T-cell (primary cell): ENCODE results near the gene CACNA2D4. TPM values are rescaled to one million over a fixed set of nuclear protein-coding genes. Genes with fewer than 3 reads are reported as not detected.

Experiments used
- ATAC-seq, 4 experiments: fragments of 200-7000 bp in 3 of 4; fragments of 150-1000 bp in 1 of 4; cut with Tn5 transposase; replicated peaks in 1 of 4; 1 replicate in 3 of 4; 2 replicates in 1 of 4; pipeline ENCODE4 v1.10.0; 2021; ENCODE audit warnings: moderate library complexity in 3 of 4, mild to moderate bottlenecking in 2 of 4, moderate number of reproducible peaks in 1 of 4
- CTCF ChIA-PET, 2 donors: fragments of 300-600 bp; sonication (Branson Sonifier 250); formaldehyde crosslinking; loops; one replicate each; lab custom pipeline; 2022; ENCODE audit warnings: antibody characterized with exemption in 2 of 2; lab: Charles Lee
- POLR2A ChIA-PET, 2 donors: fragments of 300-600 bp; sonication (Branson Sonifier 250); formaldehyde crosslinking; loops; one replicate each; lab custom pipeline; 2022; ENCODE audit warnings: antibody characterized with exemption in 2 of 2; lab: Charles Lee
- DNase-seq, 35 experiments: peaks; one replicate each; pipeline versions ENCODE4 v3.0.0 to v3.0.0-alpha.2; 2013 to 2023
- H3K27ac ChIP-seq: one replicate; pipeline ENCODE4 v1.5.1; 2013; ENCODE audit warnings: low read length
- H3K27me3 ChIP-seq, 2 experiments: replicated peaks in 1 of 2; 1 replicate in 1 of 2; 2 replicates in 1 of 2; pipeline versions ENCODE4 v1.6.1 to v1.7.0; 2013; ENCODE audit warnings: low read length in 1 of 2, mixed read lengths in 1 of 2; ENCODE audit not compliant: control insufficient read depth in 2 of 2, insufficient read depth in 2 of 2; ENCODE audit errors: extremely low read depth in 1 of 2
- H3K36me3 ChIP-seq, 2 donors: 1 replicate in 1 of 2; 2 replicates in 1 of 2; pipeline versions ENCODE4 v1.6.1 to v1.7.0; 2013; ENCODE audit warnings: low read length in 1 of 2; ENCODE audit not compliant: control insufficient read depth in 2 of 2, insufficient read depth in 1 of 2; ENCODE audit errors: extremely low read depth in 1 of 2
- H3K4me1 ChIP-seq, 2 experiments: 1 replicate in 1 of 2; 2 replicates in 1 of 2; pipeline versions ENCODE4 v1.6.1 to v1.7.0; 2013; ENCODE audit warnings: low read length in 2 of 2, mixed read lengths in 1 of 2; ENCODE audit not compliant: insufficient read depth in 2 of 2, control insufficient read depth in 1 of 2; ENCODE audit errors: extremely low read depth in 1 of 2
- H3K4me3 ChIP-seq, 2 donors: 1 replicate in 1 of 2; 2 replicates in 1 of 2; pipeline versions ENCODE4 v1.5.1 to v1.7.0; 2013; ENCODE audit warnings: mild to moderate bottlenecking in 2 of 2, low read length in 1 of 2, moderate library complexity in 1 of 2; ENCODE audit not compliant: control insufficient read depth in 1 of 2; ENCODE audit errors: extremely low read depth in 1 of 2
- H3K9me3 ChIP-seq: 2 replicates; pipeline ENCODE4 v1.7.0; 2013
- H3K27ac Mint-ChIP-seq, 2 donors: one replicate each; pipeline ENCODE4 v1.8.0; 2020 to 2021; ENCODE audit warnings: mild to moderate bottlenecking in 2 of 2, mixed read lengths in 2 of 2
- H3K27me3 Mint-ChIP-seq, 2 donors: one replicate each; pipeline ENCODE4 v1.8.0; 2021 to 2022; ENCODE audit warnings: mixed read lengths in 2 of 2
- H3K36me3 Mint-ChIP-seq: one replicate; pipeline ENCODE4 v1.8.0; 2021; ENCODE audit warnings: mixed read lengths
- H3K4me1 Mint-ChIP-seq, 3 donors: one replicate each; pipeline ENCODE4 v1.8.0; 2020 to 2022; ENCODE audit warnings: mixed read lengths in 3 of 3, mild to moderate bottlenecking in 1 of 3
- H3K4me3 Mint-ChIP-seq, 3 donors: one replicate each; pipeline ENCODE4 v1.8.0; 2020 to 2022; ENCODE audit warnings: mild to moderate bottlenecking in 3 of 3, mixed read lengths in 3 of 3, moderate library complexity in 3 of 3
- H3K9me3 Mint-ChIP-seq, 3 donors: one replicate each; pipeline ENCODE4 v1.8.0; 2020 to 2022; ENCODE audit warnings: mixed read lengths in 3 of 3
- WGBS: methylation state at CpG from one replicate; pipeline ENCODE4 v1.1.5; 2013; ENCODE audit warnings: missing lambda C conversion rate; ENCODE audit not compliant: insufficient coverage; 5-methylcytosine and 5-hydroxymethylcytosine counted together
- total RNA-seq, 35 experiments: library from RNA in 6 of 35; stranded (reverse) in 6 of 35; fragments of 120-200 nt in 1 of 35; gene quantifications; one replicate each; pipeline versions ENCODE4 v1.2.1 to v1.2.4 and lab custom pipeline; 2013 to 2026

The CACNA2D4 gene
- total RNA-seq, 5 donors from 2014 or later (not counting 1 experiment from before 2014, with no cell fraction given): 10.2 to 14.8 (median 12.1) TPM

- WGBS: 96% methylated on average over 6 of the region's 10 CpGs
- Histone ChIP-seq H3K27me3 (peaks cover 0 to 17% of the 10 kb centered on the region in 2 experiments), H3K9me3 (no peaks in the 10 kb centered on the region), H3K4me1 (no peaks in the 10 kb centered on the region), H3K27ac (no peak overlapping the region), H3K4me3 (no peak overlapping the region), H3K36me3 (no peaks in the 10 kb centered on the region)
- ATAC-seq (no peak), DNase-seq (peak in 1 of 35 experiments; percentile 1)
- ChIA-PET CTCF (no interaction called here), POLR2A (no interaction called here)
- H3K36me3 Mint-ChIP-seq: no peaks in the 10 kb centered on the region
- peaks cover under 1 to 13% of the 10 kb centered on the region in 2 donors for H3K27me3 Mint-ChIP-seq
- no peaks in the 10 kb centered on the region for H3K4me1 Mint-ChIP-seq
- no peak overlapping the region for H3K4me3 Mint-ChIP-seq
- no peak overlapping the region for H3K27ac Mint-ChIP-seq
- H3K9me3 Mint-ChIP-seq: no peaks in the 10 kb centered on the region
These were observed 40.2 kb downstream of the CACNA2D4 start for GRCh38 chr12:1878214-1878613.

DNA sequence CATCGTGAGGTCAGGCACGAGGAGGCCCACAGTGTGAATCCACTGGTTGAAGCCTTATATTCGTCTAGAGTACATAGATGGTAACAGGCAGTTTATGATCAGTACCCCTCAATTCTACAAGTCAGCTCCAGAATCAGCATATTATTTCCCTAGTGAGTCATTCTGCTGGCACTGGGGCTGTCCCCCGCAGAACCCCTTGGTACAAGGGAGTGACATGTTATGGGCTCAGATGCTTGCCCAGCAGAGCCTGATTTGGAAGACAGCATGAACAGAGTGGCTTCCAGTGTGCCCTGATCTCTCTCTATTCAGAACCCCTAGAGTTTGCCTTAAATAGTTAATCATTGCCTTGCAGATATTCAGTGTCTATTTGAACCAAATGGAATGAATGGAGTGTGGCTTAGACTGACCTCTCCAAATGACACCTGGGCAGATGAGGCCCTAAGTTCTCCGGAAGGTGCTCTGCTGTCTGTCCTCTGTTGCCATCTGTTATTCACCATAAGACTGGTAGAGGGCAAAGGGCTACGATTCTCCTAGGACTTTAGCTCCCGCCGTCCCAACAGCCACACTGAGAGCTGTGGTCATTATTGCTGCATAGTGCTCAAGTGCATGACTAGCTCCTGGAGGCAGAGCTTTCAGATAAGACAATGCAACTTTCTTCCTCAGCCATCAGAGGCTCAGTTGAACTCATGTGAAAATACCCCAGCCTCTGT, 41.1 kb downstream of the CACNA2D4 start:
- no peaks in the 10 kb centered on the region for H3K4me1 Mint-ChIP-seq
- POLR2A ChIA-PET: no interaction called here

DNA sequence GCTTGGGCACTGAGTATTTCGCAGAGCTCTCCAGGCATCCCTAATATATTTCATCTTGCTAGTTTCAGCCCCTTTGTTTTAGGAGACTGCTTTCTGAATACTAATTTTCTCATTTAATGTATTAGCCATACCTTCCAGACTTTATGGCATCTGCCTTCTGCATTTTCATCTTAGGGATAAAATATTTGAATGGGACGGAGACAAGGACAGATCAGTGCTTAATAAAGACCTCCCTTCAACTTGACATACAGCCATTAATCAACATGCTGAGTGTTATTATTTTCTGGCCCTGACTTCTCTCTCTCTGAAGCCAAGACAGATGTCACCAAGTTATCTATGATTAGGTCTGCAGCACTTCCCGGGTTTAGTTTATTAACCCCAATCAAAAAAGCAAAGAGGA, 42.4 kb downstream of the CACNA2D4 start:
- Histone ChIP-seq H3K4me1 (no peaks in the 10 kb centered on the region), H3K4me3 (no peak overlapping the region), H3K27me3 (peaks cover 0 to 4% of the 10 kb centered on the region in 2 experiments), H3K9me3 (no peaks in the 10 kb centered on the region), H3K36me3 (no peaks in the 10 kb centered on the region), H3K27ac (no peak overlapping the region)
- ChIA-PET POLR2A (no interaction called here), CTCF (no interaction called here)
- no peak for ATAC-seq
- Mint-ChIP-seq H3K4me3 (no peak overlapping the region), H3K27me3 (peaks cover 0 to 13% of the 10 kb centered on the region in 2 donors), H3K4me1 (no peaks in the 10 kb centered on the region), H3K27ac (no peak overlapping the region), H3K36me3 (no peaks in the 10 kb centered on the region), H3K9me3 (peaks cover 0 to 5% (median 4%) of the 10 kb centered on the region in 3 donors)
- DNase-seq: no peak
- WGBS: no CpG with 5 or more reads among the region's 3 CpGs

More for the DNA sequence above, 41.1 kb downstream of the CACNA2D4 start:
- Mint-ChIP-seq H3K4me3 (no peak overlapping the region), H3K27me3 (peaks cover 0 to 13% of the 10 kb centered on the region in 2 donors), H3K27ac (no peak overlapping the region), H3K36me3 (no peaks in the 10 kb centered on the region), H3K9me3 (no peaks in the 10 kb centered on the region)
- H3K4me3 ChIP-seq: no peak overlapping the region
- H3K36me3 ChIP-seq: no peaks in the 10 kb centered on the region
- WGBS: 87% methylated on average over 7 of the region's 8 CpGs
- no peaks in the 10 kb centered on the region for H3K4me1 ChIP-seq
- peak in 1 of 35 experiments; percentile 1 for DNase-seq
- CTCF ChIA-PET: no interaction called here
- no peak for ATAC-seq
- peaks cover 0 to 9% of the 10 kb centered on the region in 2 experiments for H3K27me3 ChIP-seq
- no peaks in the 10 kb centered on the region for H3K9me3 ChIP-seq
- no peak overlapping the region for H3K27ac ChIP-seq

GRCh38 chr12:1875608-1876007, 42.8 kb downstream of the CACNA2D4 start:
- Histone ChIP-seq H3K36me3 (no peaks in the 10 kb centered on the region), H3K4me1 (no peaks in the 10 kb centered on the region), H3K4me3 (no peak overlapping the region), H3K27me3 (peaks cover 0 to 4% of the 10 kb centered on the region in 2 experiments), H3K9me3 (no peaks in the 10 kb centered on the region), H3K27ac (no peak overlapping the region)
- POLR2A ChIA-PET: no interaction called here
- DNase-seq (no peak), ATAC-seq (no peak)
- H3K4me1 Mint-ChIP-seq: no peaks in the 10 kb centered on the region
- no peak overlapping the region for H3K27ac Mint-ChIP-seq
- CTCF ChIA-PET: no interaction called here
- peaks cover 0 to 7% (median 4%) of the 10 kb centered on the region in 3 donors for H3K9me3 Mint-ChIP-seq
- H3K36me3 Mint-ChIP-seq: no peaks in the 10 kb centered on the region
- H3K27me3 Mint-ChIP-seq: peaks cover 0 to 13% of the 10 kb centered on the region in 2 donors
- H3K4me3 Mint-ChIP-seq: no peak overlapping the region
- 81% methylated on average over 6 of the region's 6 CpGs for WGBS

- no peaks in the 10 kb centered on the region for H3K9me3 ChIP-seq
- no peak overlapping the region for H3K4me3 ChIP-seq
- Mint-ChIP-seq H3K27ac (no peak overlapping the region), H3K27me3 (peaks cover 4 to 13% of the 10 kb centered on the region in 2 donors), H3K4me1 (no peaks in the 10 kb centered on the region), H3K9me3 (peaks cover 0 to 9% (median 7%) of the 10 kb centered on the region in 3 donors), H3K36me3 (no peaks in the 10 kb centered on the region), H3K4me3 (no peak overlapping the region)
- H3K4me1 ChIP-seq: no peaks in the 10 kb centered on the region
- no peak overlapping the region for H3K27ac ChIP-seq
- DNase-seq (no peak), ATAC-seq (no peak)
- WGBS: 80% methylated on average over 3 of the region's 5 CpGs
- H3K36me3 ChIP-seq: no peaks in the 10 kb centered on the region
- H3K27me3 ChIP-seq: no peaks in the 10 kb centered on the region
- ChIA-PET POLR2A (no interaction called here), CTCF (interaction anchor here in 1 of 2 donors (0.5 kb wide), 1 partner anchor 938 kb away, joined by 3 read pairs; no protein-coding TSS in a partner anchor)
These were observed 44.6 kb downstream of the CACNA2D4 start for GRCh38 chr12:1873531-1874510.

DNA sequence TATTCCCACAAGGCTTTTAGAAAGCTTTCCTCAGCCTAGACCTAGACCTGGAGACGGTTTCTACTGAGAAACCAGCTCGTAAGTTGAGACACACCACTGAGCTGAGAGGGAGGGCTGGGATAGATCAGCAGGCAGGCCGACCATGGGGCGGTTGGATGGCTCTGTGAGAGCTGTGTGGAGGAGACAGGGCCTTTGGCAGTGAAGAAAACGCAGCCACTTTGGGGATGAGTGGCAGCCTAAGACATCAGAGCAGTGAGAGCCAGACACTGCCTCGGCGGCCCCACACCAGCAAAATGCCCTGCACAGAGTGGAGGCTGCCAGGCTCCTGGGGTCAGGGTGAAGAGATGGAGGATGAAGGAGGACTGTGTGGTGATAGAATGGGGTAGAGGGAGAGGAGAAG, 46.0 kb downstream of the CACNA2D4 start:
- Mint-ChIP-seq H3K36me3 (peaks cover 4% of the 10 kb centered on the region), H3K27ac (no peak overlapping the region), H3K4me3 (no peak overlapping the region), H3K27me3 (peaks cover 8 to 21% of the 10 kb centered on the region in 2 donors), H3K9me3 (peaks cover 0 to 19% (median 7%) of the 10 kb centered on the region in 3 donors), H3K4me1 (no peaks in the 10 kb centered on the region)
- no peak for DNase-seq
- H3K27ac ChIP-seq: no peak overlapping the region
- no peaks in the 10 kb centered on the region for H3K9me3 ChIP-seq
- H3K4me1 ChIP-seq: no peaks in the 10 kb centered on the region
- 88% methylated on average over 6 of the region's 7 CpGs for WGBS
- no peaks in the 10 kb centered on the region for H3K27me3 ChIP-seq
- no peak overlapping the region for H3K4me3 ChIP-seq
- H3K36me3 ChIP-seq: no peaks in the 10 kb centered on the region
- ChIA-PET CTCF (no interaction called here), POLR2A (no interaction called here)
- no peak for ATAC-seq
